ENCODE measurements around the gene ZNF362.
"Not testable (repeated sequence)": the region's sequence is repeated elsewhere in the genome, so short reads cannot be mapped to it uniquely, and the experiment has no call there.

Gene ZNF362

GRCh38 chr1:33284049-33284448 lies 27.8 kb downstream of the ZNF362 start:
- no peak for DNase-seq (ENCODE audit: insufficient read length, low spot score)
- no peak for FAIRE-seq
- no peak for TF ChIP-seq CTCF (IDR thresholded peaks at IDR 0.05; ENCODE audit: insufficient read depth, missing control alignments)

GRCh38 chr1:33286451-33287185 lies 30.3 kb downstream of the ZNF362 start:
- DNase-seq (ENCODE audit: insufficient read length, low spot score), result no peak
- no peak for TF ChIP-seq CTCF (IDR thresholded peaks at IDR 0.05; ENCODE audit: insufficient read depth, missing control alignments)
- no peak for FAIRE-seq

GRCh38 chr1:33287317-33287716 lies 31.0 kb downstream of the ZNF362 start:
- no peak for FAIRE-seq
- no peak for DNase-seq (ENCODE audit: insufficient read length, low spot score)

GRCh38 chr1:33288976-33289857 lies 32.9 kb downstream of the ZNF362 start:
- DNase-seq (ENCODE audit: insufficient read length, low spot score), result no peak
- no peak for TF ChIP-seq CTCF (IDR thresholded peaks at IDR 0.05; ENCODE audit: insufficient read depth, missing control alignments)
- no peak for FAIRE-seq

More at GRCh38 chr1:33287317-33287716, 31.0 kb downstream of the ZNF362 start:
- TF ChIP-seq CTCF (IDR thresholded peaks at IDR 0.05; ENCODE audit: insufficient read depth, missing control alignments), result no peak

GRCh38 chr1:33289858-33290154 lies 33.5 kb downstream of the ZNF362 start:
- no peak for DNase-seq (ENCODE audit: insufficient read length, low spot score)
- no peak for TF ChIP-seq CTCF (IDR thresholded peaks at IDR 0.05; ENCODE audit: insufficient read depth, missing control alignments)
- FAIRE-seq, result no peak

GRCh38 chr1:33290615-33291014 lies 34.3 kb downstream of the ZNF362 start:
- FAIRE-seq; DNase-seq (ENCODE audit: insufficient read length, low spot score): not testable (repeated sequence)

GRCh38 chr1:33292726-33293340 lies 36.5 kb downstream of the ZNF362 start:
- FAIRE-seq (no peak), DNase-seq (ENCODE audit: insufficient read length, low spot score) (no peak)
- TF ChIP-seq CTCF (IDR thresholded peaks at IDR 0.05; ENCODE audit: insufficient read depth, missing control alignments), result no peak
